GM19324 (cell line): ENCODE data around the gene COL1A1.
A peak's percentile ranks its signal among the peaks of the same experiment; 100 is the strongest.

Experiments used
- ATAC-seq: cut with Tn5 transposase; IDR thresholded peaks from one replicate; pipeline ENCODE4 v1.9.1; 2021; ENCODE audit warnings: mild to moderate bottlenecking, moderate library complexity; ENCODE audit not compliant: unreplicated experiment, low FRiP score

COL1A1 gene

GRCh38 chr17:50214976-50215760 lies 13.7 kb upstream of the COL1A1 start:
- ATAC-seq = no peak

GRCh38 chr17:50213026-50214022 lies 11.9 kb upstream of the COL1A1 start:
- peak; percentile 66 for ATAC-seq

DNA sequence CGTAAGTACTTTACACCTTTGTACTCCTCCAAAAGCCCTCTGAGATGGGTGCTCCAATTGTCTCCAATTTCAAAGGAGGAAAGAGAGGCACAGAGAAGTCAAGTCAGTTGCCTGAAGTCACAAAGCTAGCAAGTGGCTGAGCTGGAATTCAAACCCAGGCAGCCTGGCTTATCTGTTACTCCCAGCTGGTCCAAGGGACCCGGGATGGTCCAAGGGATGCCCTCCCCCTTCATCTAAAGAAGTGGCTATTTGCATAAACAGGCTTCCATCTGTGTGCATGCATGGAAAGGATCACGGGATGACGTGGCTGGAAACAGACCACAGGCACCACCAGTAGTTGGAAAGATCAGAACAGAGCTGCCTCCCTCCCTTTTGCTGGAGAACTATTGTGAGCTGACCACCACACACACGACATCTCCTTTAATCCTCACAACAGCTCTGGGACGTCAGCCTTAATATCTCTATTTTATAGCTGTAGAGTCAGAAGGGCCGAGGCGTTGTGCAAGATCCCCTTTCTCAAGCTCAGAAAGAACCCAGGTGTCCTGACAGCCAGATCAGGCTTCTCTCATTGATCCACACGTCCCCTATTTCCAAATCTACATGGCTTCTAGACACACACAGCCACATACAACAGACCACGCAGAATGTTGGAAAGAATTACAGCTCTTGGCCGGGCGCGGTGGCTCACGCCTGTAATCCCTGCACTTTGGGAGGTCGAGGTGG lies 10.9 kb upstream of the COL1A1 start:
- no peak for ATAC-seq

GRCh38 chr17:50211249-50212120 lies 10.1 kb upstream of the COL1A1 start:
- ATAC-seq = no peak

DNA sequence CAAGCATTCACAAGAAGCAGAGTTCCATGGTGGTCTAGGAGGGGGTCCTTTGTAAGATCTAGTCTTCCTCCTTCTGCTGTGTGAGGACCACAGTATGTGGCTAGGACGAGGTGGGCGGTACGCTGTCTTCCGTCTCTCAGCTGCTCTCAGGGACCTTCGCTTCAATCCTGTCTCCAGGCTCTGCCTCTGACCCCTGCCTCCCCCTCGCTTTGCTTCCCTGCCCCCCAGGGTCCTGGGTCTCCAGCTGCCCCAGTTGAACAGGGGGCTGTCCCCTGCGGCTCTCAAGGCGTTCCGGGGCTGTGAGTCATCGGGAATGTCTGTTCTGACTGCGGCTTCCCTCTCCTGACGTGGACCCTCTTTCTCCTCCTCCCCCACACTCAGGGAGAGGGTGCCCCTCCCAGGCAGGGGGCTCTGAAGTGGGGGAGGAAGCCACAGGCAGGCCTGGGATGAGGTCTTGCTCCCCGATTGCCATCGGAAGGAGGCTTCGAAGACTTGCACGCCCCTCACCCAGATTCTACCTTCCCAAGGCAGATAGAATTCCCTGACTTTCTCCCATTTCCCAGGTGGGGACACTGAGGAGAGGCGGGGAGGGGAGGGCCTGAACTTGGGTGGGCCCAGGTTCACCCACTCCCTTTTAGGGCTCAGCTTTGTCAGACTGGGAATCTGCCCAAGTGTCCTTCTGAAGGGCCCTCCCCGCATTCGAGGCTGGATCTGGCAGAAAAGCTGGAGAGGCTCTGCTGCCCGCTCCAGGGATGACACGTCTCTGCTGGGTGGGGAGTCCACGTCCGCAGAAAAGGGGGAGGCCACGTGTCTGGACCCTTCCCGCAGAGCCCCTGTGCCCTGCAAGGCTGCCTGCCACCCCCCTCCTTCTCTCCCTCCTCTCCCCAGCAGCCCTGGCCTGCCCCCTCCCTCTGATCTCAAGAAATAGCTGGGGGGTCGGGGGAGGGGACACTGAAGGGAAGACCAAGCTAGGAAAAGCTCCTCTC lies 9.1 kb upstream of the COL1A1 start:
- ATAC-seq = no peak

DNA sequence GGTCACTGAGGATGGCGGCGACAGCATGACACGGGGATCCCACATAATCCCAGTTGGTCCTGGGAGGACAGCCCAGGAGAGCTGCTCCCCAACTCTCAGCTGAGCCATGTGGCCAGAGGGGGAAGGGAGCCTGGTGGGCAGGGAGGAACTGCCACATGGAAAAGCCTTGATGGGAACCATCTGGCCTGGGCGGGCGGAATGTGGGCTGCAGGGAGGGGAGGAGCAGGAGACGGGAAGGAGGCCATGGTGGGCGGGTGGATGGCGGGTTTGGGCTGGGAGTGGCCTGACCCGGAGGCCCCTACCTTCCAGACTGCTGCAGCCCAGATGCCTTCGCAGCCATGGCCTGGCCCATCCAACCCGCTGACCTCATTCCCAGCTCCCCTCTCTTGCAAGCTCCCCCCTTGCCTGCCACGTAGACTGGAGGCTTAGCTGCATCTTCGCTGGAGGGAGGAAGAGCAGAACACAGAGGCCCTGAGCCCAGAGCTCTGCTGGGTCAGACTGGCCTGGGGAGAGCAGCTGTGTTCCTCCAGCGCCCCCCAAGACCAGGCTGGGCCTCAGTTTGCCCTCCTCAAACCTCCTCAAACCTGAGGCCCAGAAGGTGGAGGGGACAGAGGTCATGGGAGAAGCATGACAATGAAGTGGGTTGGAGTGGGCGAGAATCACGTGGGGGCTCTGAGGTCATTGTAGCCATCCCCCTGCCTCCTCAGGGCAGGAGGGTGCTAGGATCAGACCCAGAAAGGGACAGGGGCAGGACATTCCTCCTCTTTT lies 8.2 kb upstream of the COL1A1 start:
- no peak for ATAC-seq

GRCh38 chr17:50209133-50209471 lies 7.7 kb upstream of the COL1A1 start:
- no peak for ATAC-seq

GRCh38 chr17:50208611-50209061 lies 7.2 kb upstream of the COL1A1 start:
- no peak for ATAC-seq

DNA sequence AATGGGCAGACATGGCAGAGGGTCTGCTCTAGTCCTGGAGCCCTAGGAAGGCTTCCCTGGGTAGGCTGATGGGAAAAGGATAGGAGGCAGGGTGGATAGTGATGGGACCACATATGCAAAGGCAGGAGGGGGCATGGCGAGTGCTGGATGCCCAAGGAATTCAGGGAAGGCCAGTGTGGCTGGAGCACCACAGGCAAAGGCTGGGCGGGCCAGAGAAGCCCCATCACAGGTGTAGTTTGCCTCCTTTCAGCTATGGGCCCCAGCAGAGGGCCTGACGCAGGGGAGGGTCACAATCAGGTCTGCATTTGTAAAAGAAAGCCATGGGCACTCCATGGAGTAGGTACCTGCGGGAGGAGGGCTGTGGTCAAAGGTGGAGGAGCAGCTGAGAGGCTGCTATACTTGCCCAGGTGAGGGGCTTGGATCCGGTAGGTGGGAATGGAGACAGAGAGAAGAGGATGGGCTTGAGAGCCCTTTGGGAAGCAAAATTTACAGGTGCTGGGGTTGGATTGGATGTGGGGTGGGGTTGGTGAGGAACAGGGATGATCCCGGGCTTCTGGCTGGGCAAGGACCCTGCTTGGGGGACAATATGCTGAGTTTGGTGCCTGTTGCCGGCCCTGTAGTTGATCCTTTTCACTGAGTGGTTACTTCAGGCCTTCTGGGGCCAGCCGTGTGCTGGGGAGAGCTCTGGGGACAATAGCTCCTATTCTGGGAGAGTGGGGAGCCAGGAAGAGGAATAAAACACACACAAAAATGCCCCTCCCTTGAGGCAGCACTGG lies 6.5 kb upstream of the COL1A1 start:
- no peak for ATAC-seq

- no peak for ATAC-seq
Observed at GRCh38 chr17:50207315-50207714, 5.9 kb upstream of the COL1A1 start.

DNA sequence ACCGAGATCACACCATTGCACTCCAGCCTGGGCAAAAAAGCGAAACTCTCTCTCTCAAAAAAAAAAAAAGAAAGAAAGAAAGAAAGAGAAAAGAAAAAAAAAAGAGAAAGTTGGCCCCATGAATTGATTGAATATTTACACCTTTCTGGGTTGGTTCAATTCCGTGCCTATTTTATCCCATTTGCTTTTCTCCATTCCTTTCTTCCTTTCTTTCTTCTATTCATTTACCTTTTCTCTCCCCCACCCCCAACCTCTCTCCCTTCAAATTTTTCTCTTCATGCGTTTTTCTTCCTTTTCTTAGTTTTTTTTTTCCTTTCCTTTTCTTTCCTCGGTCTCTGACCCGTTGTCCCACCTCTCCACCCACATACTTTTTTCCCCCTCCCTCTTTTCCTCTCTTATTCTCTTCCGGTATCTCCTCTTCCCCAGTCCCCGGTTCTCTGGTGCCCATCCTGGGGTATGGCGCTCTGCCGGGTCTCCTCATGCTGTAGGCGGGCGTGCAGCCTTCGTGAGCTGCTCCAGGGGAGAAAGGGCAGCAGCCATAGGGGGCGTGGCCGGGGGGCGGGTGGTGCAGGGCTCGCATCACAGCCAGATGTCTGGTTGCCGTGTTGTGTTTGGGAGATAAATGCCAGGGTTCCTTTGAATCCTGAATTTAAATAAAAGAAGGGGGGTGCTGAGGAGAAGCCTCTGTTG lies 5.3 kb upstream of the COL1A1 start:
- no peak for ATAC-seq

DNA sequence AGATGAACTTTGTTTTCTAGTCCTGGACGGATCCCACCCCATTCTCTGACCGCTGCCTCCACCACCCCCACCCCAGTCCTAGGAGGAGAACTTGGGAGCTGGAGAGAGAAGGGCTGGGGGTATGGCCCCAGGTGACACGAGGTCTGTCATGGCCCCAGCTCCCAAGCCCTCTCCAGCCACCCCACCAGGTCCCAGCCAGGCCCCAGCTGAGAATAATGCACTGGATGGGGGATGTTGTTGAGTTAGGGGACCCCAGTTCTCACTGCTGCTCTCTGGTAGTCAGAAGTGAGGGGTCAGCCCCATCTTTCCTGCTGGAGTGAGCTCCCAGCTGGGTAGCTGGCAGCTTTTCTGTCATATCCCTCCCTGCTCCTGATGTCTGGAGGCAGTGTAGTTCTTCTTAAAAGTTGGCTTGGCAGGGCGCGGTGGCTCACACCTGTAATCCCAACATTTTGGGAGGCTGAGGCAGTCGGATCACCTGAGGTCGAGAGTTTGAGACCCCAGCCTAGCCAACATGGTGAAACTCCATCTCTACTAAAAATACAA lies 4.6 kb upstream of the COL1A1 start:
- no peak for ATAC-seq

DNA sequence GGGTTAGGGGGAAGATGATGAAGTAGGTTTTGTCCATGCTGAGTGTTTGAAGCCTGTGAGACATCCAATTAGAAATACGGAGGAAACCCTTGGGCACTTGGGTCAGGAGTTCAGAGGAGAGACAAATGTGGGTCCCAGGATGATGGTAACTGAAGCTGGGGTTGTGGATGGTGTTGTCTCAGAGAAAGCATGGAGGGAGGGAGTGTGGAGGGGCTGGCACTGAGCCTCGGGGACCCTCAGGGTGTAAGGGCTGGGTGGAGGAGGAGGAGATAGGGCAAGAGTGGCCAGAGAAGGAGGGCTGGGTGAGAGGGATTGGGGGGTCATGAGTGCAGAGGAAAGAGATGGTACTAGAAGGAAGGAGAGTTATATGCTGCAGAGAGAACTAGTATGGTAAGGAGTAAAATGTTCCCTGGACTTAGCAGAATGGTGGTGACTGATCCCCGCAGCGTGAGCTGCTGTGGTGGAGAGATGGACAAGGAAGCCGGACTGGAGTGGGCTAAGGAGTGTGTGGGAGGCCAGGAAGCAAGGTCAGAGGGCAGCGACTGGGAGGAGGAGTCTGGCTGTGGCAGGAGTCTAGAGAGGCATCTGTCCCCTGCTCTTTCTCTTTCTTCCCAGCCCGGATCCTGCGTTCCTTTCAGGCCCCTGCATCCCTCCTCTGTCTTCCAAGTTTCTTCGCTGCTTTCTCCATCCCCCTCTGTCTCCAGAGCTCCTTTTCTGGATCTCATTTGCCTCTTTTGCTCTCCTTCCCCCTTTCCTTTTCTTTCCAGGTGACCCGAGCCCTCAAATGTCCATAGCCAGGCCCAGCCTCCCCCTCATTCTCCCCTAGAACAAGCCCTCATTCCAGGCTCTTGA lies 3.9 kb upstream of the COL1A1 start:
- ATAC-seq = no peak

DNA sequence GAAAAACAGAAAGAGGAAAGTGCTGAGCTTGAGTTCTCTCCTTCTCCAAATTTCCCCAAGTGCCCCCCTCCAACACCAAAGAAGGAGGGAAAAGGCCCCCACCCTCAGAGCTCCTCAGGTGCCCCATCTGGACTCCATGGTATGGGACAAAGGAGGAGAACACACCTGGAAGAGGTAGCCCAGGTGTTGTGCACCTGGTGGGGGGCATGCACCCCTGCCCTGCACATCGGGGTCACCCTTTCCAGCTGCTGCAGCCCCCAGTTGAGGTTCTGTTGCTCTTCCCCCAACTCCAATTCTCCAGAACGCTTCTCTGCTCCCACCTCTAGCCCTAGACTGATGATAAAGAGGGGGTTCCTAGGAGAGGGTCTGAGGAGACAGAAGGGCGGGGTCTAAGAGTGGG lies 3.0 kb upstream of the COL1A1 start:
- ATAC-seq = no peak

DNA sequence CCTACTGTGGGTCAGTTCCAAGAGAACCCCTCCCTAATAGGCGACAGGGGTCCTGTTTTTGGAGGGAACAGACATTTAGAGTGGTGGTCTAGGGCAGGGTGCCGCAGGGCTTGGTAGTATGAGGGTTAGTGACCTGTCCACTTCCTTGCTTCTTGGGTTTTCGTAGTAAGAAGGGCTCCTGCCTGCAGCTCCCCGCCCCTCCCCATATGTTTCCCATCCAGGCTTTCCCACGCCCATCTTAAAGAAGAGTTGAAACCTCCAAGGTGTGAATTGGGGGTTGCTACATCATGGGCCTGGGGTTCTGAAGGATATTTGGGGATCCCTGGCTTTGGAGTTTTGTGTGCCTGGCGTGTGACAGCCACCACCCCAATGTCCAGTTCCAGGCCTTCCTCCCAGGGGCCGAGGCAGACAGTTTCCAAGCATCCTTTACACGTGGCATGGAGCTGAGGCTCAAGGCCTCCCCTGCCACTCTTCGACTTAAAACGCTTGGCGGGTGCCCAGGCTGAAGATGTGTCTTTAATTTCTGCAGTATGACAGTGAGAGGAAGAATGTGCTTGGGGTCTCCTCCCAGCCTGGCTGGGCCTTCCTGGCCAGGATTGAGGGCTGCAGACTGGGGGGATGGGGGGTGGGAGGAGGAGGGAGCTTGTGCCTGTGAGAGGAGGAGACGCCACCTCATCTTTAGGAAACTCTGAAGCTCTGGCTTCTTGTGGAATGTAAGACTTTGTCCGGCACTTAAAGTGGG lies 2.3 kb upstream of the COL1A1 start:
- ATAC-seq = no peak
